ENCODE results near the gene PRAC2.
A peak's percentile ranks its signal among the peaks of the same experiment; 100 is the strongest.
"Not testable (repeated sequence)": the region's sequence is repeated elsewhere in the genome, so short reads cannot be mapped to it uniquely, and the experiment has no call there.

Gene PRAC2

DNA sequence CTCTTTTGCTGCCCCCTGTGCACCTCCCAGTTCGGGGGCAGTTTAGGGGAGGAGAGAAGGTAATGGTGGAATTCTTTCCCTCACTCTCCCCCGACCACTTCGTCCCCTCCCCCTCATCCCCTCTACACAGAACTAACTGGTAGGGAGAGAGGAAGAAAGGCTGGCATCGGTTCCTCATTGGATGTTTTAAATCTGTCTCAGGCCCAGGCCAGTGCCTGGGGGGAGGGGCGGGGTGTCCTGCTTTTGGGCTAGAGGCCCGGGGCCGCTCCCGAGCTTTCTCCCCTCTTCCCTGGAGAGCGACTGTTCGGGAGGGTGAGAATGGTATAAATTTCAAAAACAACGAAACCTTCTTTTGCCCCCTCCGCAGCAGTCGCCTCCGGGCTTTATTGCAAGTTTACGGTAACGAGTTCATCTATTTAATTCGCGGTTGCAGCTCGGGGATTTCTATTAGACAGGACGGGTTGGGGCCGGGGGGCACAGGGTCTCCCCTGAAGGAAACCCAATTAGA is at the start of gene PRAC2:
PRAC2 (plus strand) TSS at position 271 of the 508 bp plus-strand sequence. CDS start 1,226 bp downstream, outside the sequence.
- DNase-seq = no peak

DNA sequence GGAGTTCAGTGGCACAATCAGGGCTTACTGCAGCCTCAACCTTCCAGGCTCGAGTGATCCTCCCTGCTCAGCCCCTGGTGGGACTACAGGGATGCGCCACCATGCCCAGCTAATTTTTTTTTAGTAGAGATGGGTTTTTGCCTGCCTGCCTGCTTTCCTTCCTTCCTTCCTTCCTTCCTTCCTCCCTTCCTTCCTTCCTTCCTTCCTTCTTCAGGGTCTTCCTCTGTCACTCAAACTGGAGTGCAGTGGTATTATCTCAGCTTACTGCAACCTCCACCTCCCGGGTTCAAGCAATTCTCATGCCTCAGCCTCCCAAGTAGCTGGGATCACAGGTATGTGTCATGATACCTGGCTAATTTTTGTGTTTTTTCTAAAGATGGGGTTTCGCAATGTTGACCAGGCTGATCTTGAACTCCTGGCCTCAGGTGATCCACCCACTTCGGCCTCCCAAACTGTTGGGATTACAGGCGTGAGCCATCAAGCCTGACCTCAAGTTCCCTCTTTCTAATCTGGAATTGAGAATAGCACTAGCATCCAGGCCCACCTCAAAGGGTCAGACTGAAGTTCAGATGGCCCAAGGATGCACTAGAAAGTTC is 45.9 kb upstream of the PRAC2 start:
- no peak for DNase-seq

DNA sequence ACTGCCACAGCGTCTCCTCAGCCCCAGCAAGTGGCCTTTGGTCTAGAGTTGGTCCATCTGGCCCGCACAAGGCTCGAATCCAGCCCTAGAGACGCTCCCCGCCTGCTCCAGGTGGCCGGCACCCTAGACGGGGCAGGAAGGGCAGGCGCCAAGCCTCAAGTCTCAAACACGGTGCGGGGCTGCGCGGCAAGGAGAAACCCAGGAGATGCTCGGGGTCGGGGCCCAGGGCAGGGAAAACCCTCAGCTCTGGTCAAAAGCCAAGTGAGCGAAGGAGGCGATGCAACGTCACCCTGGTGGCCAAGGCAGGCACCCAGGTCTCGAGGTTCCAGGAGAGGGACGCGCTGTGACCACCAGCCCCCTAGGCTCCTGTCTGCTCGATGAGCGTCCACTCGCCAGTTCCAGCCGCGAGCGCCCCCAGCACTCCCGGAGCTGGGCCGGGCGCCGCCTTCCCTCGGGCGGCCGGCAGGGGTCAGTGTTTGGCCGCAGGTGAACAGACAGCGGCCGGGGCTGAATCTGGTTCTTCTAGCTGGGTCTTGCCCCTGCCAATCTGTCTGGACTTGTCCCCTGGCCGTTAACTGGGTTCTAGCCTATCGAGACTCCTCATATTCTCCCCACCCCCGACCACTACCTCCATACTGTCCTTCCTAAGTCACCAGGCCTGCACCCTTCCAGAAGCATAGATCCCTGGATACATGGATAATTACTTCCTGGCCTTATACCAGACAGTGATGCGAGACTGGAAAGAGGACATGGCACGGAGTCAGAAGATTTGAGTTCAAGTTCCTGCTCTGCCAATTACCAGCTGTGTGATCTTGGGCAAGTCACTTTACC is 44.6 kb upstream of the PRAC2 start:
- peak; percentile 32 for DNase-seq

DNA sequence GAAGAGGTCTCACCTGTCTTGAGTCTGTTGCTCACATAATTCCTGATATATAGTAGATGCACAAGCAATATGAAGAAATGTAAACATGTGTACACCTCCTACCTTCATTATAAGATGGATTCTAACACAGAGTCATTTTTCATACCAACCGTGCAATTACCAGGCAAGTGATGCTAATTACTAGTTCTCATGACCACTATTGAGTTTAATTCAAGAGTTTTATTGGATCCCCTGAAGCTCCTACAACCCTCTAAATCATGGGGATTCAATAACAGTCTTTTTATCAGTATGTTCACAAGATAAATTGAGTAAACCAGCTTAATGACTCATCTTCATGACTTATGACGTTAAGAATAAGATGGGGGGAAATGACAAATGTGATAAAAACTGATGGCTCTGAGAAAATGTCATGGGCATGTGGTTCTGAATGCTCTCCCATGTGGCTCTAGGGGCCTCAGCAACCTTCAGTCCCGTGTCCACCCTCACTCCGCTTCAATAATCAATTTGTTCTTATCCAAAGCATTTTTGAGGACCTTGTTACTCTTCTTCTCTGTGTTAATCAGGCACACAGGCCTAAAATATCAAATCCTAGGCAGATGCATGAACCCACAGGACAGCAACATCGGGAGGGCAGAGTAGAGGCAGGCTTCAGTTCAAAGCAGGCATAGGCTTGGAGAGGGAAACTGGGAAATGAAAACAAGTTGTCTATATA is 43.4 kb upstream of the PRAC2 start:
- no peak for DNase-seq

DNA sequence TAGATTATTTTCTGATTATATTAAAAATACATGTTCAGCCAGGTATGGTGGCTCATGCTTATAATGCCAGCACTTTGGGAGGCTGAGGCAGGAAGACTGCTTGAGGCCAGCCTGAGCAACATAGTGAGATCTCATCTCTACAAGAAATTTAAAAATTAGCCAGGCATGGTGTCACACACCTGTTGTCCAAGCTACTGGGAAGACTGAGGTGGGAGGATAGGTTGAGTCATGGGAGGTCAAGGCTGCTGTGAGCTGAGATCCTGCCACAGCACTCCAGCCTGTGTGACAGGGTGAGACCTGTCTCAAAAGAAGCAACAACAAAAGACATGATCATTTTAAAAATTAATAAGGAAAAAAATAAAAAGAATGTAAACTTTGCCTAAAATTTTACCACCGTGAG is 41.4 kb upstream of the PRAC2 start:
- DNase-seq = no peak

DNA sequence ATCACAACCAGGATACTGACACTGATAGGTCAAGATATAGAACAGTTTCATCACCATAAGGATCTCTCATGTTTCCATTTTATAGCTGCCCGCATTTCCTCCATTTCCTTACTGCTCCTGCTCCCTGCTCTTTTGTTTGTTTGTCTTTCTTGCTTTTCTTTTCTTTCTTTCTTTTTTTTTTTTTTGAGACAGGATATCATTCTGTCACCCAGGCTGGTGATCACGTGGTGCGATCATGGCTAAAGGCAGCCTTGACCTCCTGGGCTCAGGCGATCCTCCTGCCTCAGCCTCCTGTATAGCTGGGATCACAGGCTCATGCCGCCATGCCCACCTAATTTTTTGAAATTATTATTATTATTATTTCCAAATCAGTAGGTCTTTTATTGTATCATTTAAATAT is 32.3 kb upstream of the PRAC2 start:
- no peak for DNase-seq

DNA sequence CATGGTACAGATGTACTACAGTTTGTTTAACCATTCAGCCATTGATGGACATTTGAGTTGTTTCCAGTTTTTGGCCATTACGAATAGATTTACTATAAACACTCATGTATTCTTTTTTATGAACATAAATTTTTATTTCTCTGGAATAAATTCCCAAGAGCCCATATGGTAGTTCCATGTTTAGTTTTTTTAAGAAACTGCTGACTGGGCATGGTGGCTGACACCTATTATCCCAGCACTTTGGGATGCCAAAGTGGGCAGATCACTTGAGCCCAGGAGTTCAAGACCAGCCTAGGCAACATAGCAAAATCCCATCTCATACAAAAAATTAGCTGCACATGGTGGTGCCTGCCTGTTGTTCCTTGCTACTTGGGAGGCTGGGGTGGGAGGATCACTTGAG is 30.9 kb upstream of the PRAC2 start:
- DNase-seq = no peak

DNA sequence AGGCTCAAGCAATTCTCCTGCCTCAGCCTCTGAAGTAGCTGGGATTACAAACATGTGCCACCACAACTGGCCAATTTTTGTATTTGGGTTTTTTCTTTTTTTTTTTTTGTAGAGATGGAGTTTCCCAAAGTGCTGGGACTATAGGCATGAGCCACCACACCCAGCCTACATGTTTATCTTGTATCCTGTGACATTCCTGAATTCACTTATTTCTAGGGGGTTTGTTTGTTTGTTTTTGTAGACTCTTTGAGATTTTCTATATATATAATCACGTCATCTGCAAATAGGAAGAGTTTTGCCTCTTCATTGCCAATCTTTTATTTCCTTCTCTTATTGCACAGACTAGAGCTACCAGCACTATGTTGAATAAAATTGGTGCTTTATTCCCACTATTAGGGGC is 29.8 kb upstream of the PRAC2 start:
- DNase-seq = no peak

DNA sequence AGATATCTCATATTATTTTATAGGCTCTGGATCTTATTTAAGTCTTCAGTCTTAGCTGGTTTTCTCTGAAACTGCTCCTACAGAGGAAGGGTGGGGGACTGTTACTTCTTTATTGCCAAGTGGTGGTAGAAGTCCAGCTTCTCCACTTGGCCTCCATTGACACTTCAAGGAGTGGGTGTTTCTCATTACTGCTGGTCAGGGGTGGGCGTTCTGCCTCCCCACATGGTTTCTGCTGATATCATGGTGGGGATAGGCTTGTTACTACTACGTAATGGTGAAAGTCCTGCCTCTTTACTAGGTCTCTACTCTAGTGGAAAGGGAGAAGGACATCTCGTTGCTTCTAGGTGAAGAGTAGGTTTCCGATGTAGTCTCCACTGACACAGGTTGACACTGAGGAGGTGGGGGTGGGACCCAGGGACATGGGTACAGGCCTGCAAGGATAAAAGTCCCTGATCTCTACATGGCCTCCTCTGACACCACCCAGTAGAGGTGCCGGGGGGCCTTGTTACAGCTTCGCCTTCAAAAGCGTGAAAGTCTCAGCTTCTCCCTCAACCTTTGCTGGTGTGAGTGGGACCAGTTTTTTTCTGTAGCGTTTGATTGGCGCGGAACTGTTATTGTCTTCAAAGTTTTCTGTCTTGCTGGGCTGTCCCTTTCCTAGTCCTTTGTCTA is 21.0 kb upstream of the PRAC2 start:
- no peak for DNase-seq

DNA sequence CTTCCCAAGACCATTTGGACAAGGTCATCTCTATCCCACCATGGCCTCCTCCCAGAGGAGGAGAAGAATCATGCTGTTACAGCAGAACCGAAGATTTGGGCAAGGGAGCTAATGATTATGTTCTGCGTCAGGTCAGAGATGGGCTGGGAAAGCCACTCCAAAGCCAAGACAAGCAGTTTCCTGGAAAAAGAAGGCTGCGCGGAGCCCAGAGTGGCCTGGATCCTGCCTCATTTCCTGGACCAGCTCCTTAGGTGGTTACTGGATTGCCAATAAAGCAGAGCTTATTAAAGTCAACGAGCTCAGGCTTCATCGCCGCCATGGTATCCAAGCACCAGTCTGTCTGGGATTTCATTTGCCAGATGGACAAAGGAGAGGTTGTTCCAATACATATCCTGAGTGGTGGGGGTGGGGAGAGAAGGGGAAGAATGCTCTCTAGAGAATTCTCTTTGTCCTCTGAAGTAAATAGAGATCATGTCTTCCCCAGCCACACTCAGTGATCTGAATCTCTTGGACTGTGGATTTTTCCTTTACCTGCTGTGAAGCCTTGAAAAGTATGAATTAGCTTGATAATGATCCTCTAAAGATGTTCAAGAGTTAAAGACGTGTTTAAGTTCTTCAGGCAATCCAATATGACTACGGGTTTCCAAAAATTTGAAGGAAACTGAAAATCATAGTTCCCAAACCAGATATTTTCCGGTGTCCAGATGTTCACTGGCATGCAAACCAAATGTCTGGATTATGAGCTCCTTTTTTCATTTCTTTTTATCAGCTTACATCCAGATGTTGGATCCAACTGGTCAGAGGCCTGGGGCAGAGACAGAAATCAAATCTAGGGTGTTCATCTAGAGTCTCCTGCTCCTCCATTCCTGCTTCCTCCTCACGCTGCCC is 18.4 kb upstream of the PRAC2 start:
- DNase-seq = no peak

DNA sequence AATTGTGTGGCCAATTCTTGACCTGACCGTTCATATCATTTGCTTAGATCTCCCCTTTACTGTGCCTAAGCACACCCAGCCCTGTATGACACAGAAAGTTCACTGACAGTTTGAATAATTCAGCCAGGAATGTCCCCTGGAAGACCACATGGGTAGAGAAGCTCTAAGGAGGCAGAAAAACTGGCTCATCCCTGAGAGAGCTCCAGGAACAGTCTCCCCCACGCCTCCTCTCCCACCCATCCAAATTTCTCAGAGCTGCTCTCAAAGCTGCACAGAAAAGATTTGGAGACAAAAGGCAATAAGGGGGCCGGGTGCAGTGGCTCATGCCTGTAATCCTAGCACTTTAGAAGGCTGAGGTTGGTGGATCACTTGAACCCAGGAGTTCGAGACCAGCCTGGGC is 11.9 kb upstream of the PRAC2 start:
- no peak for DNase-seq

DNA sequence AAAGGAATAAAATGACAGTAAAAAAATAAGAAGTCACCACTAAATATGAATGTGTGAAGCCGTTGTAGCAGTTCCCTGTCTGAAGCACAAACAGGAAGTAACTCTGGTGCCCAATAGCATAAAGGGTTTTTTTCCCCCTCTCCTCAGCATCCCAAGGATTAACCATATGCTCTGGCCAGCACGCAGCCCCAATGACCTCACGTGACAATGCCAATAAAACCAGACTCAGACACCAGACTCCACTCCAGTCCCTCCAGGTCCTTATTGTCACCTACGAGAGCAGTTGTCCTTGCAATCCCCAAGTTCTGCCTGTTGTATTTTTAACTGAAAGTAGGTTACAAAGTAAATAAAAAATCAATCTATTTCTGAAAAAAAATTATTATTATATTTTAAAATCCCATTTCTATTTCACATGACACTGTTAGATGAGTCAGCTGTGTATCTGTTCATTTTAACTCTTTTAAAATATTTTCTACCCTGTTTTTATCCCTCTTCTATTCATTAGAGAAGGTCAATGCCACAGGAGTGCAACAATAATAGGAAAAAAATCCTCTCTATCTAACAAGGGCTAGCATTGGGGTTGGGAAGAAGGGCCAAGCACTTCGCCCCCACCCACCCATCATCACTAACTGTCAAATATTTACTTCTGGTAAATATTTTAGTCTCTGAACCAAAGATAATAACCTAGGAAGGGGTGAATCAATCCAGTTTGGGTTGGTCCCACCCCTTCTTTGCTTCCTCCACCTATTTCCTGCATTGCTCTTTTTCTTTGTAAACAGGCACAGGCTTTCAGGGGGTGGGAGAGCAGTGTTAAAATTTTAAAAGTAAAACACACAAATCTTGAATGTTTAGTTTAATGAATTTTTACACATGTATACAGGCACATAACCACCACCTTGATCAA is 7.2 kb upstream of the PRAC2 start:
- no peak for DNase-seq

DNA sequence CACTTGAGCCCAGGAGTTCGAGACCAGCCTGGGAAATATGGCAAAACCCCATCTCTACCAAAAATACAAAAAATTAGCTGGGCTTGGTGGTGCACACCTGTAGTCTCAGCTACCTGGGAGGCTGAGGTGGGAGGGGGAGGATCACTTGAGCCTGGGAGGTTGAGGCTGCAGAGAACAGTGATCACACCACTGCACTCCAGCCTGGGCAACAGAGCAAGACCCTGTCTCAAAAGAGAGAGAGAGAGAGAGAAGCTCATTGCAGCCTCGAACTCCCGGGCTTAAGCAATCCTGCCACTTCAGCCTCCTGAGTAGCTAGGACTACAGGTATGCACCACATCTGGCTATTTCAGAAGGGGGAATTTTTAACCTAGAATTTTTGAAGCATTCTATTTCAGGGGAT is 6.4 kb upstream of the PRAC2 start:
- not testable (repeated sequence) for DNase-seq

DNA sequence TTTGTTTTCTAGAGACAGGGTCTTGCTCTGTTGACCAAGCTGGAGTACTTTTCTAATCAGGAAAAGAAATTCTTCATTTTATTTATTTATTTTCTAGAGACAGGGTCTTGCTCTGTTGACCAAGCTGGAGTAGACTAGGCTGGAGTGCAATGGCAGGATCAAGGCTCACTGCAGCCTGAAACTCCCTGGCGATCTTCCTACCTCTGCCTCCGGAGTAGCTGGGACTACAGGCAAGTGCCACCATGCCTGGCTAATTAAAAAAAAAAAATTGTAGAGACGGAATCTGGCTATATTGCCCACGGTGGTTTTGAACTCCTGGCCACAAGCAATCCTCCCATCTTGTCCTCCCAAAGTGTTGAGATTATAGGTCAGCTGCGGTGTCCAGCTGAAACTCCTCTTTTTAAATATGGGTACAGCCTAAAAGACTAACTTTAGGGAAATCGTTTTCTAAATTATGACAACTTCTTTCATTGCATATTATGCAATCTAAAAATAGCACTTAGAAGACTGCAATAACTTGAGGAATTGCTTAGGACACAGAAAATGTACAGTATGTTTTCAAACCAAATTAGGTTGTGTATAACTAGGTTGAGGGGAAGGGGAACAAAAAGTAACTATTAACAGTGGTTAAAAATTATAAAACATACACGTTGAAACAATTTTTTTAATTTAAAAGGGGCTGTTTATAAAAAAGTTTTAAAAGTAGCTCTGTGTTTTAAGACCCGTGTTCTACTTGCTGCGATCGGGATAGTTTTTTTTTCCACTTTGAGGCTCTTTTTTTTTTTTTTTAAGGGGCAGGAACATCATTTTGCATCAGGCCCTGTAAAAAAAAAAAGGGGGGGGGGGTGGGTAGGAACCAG is 5.4 kb upstream of the PRAC2 start:
- DNase-seq = no peak

DNA sequence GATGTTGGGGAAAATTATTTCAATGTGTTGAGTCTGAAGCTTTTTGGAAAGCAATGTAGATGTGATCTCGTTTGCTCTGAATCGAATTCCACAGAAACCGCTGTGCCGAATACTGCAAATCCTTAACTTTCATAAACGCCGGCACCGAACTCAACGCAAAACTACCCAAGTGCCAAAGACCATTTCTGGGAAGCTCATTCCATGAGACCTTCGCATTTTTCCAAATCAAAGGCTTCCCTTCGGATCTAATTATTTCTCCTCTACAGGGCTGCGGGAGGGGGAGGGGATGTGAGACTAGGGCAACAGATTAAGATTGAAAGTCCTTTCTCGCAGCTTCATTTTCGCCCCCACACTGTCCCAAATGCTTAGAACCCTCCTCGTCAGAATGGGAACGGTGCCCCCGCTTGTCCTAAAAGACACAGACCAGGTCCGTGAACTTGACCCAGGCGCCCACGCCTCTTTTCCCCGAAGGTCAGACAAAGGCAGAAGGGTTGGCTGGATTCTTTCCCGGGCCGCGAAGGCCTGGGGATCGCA is 4.7 kb upstream of the PRAC2 start:
- DNase-seq = no peak

DNA sequence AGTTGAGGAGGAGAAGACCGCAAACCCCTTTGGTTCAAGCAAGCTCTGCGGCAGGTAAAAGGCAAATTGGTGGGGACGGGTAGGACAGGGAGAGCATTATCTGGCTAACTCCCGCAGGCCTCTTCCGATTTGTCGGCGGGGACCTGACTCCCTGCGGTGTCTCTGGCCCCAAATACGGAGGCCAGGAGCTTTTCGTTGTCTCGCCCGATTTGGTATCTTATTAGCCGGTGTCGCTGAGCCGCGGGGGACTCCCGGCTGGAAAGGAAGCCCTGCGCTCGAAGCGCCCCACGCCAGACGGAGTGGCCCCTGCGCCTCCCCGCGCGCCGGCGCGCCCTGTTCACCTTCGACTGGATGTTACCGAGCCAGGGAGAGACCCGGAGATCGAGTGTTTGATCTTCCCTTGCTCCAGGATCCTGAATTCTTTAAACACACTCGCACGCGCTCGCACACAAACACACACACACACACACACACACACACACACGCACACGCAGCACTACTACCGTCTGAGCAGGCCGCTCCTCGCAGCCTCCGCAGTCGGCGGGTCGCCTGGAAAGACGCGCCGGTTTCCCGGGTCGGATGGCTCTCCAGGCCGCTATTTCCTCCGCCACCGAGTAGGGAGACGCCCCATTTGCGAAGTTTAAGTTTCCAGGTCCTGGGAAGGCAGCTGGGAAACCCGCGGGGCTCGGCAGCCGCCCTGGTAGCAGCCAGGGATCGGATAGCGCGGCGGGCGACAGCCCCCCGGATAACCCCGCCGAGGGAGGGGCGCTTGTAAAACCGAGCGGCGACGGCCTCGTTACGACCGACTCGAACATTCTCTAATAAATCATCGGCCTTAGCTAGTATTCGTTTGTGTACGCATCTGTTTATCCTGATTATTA is 4.0 kb upstream of the PRAC2 start:
- DNase-seq = no peak

DNA sequence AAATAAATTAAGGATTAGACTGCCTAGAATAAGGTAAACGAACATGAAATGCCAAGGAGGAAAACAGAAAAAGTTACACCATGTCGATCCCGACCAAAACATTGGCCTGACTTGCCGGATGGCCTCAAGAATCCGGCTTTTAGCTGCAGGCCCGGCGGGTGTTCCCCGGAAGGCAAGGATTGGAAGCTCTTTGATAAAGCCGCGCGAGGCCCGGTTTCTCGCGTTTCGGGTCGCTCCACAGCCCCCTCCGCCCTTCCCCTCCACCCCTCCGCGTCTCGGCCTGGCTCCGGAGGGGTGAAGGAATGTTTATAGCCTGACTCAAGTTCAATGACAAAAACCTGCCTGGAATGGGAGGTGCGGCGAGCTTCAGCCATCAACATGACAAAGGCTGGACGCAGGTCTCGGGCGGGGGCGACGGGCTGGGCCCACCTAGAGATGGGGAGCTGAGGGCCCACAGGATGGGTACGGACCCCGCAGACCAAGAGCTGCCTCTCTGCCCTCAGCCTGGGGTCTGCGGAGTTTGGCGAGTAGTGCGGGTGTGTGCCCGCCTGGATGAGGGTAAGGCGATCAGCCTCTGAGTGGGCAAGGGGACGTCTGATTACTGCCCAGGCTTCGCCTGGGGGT is 3.2 kb upstream of the PRAC2 start:
- DNase-seq = no peak
